H9 (cell line): ENCODE measurements around the gene KCTD1. TPM values are rescaled to one million over a fixed set of nuclear protein-coding genes. Genes with fewer than 3 reads are reported as not detected.
A peak's percentile ranks its signal among the peaks of the same experiment; 100 is the strongest.

Source experiments
- DNase-seq: peaks from one replicate; pipeline ENCODE4 v3.0.0-alpha.2; 2017
- H2AFZ ChIP-seq: one replicate; pipeline ENCODE4 v1.6.1; 2013; ENCODE audit warnings: mild to moderate bottlenecking, low read length, control low read depth, moderate library complexity
- H2AK5ac ChIP-seq: 2 replicates; pipeline ENCODE4 v1.6.1; 2013; ENCODE audit warnings: low read length, control low read depth, mixed read lengths; ENCODE audit not compliant: insufficient read length
- H2BK120ac ChIP-seq: one replicate; pipeline ENCODE4 v1.6.1; 2013; ENCODE audit warnings: low read depth, mild to moderate bottlenecking, low read length, control low read depth, inconsistent platforms; ENCODE audit not compliant: poor library complexity, severe bottlenecking
- H2BK12ac ChIP-seq: 2 replicates; pipeline ENCODE4 v1.6.1; 2013; ENCODE audit warnings: low read length, control low read depth, mixed read lengths, low read depth; ENCODE audit not compliant: insufficient read length
- H2BK15ac ChIP-seq: 2 replicates; pipeline ENCODE4 v1.6.1; 2013; ENCODE audit warnings: low read depth, low read length, control low read depth
- H2BK20ac ChIP-seq: one replicate; pipeline ENCODE4 v1.6.1; 2013; ENCODE audit warnings: low read depth, mild to moderate bottlenecking, low read length, control low read depth, inconsistent platforms; ENCODE audit not compliant: poor library complexity, severe bottlenecking
- H2BK5ac ChIP-seq: 2 replicates; pipeline ENCODE4 v1.6.1; 2013; ENCODE audit warnings: low read length, control low read depth, mixed read lengths; ENCODE audit not compliant: insufficient read length
- H3K14ac ChIP-seq: 2 replicates; pipeline ENCODE4 v1.6.1; 2013; ENCODE audit warnings: low read length, control low read depth; ENCODE audit not compliant: insufficient read depth
- H3K18ac ChIP-seq: 2 replicates; pipeline ENCODE4 v1.6.1; 2013; ENCODE audit warnings: low read depth, mild to moderate bottlenecking, mixed read lengths, low read length, control low read depth; ENCODE audit not compliant: insufficient read length
- H3K23ac ChIP-seq: 2 replicates; pipeline ENCODE4 v1.6.1; 2013; ENCODE audit warnings: low read length, control low read depth, mixed read lengths, low read depth; ENCODE audit not compliant: insufficient read length
- H3K23me2 ChIP-seq: 2 replicates; pipeline ENCODE4 v1.6.1; 2013; ENCODE audit warnings: low read depth, mild to moderate bottlenecking, mixed read lengths, low read length, control low read depth; ENCODE audit not compliant: insufficient read length, poor library complexity, severe bottlenecking
- H3K27ac ChIP-seq: 2 replicates; pipeline ENCODE4 v1.5.1; 2013; ENCODE audit warnings: low read length, control low read depth, mixed read lengths, low read depth; ENCODE audit not compliant: insufficient read length
- H3K27me3 ChIP-seq: 2 replicates; pipeline ENCODE4 v1.6.1; 2013; ENCODE audit warnings: low read length, control low read depth, inconsistent platforms; ENCODE audit not compliant: insufficient read depth
- H3K4ac ChIP-seq: 2 replicates; pipeline ENCODE4 v1.6.1; 2013; ENCODE audit warnings: low read depth, mild to moderate bottlenecking, control low read depth, inconsistent platforms, low read length, moderate library complexity
- H3K4me1 ChIP-seq: 2 replicates; pipeline ENCODE4 v1.6.1; 2013; ENCODE audit warnings: low read length, control low read depth, inconsistent platforms; ENCODE audit not compliant: insufficient read depth
- H3K4me2 ChIP-seq: 2 replicates; pipeline ENCODE4 v1.6.1; 2013; ENCODE audit warnings: low read length, control low read depth, mixed read lengths; ENCODE audit not compliant: insufficient read length, insufficient read depth
- H3K56ac ChIP-seq: 2 replicates; pipeline ENCODE4 v1.6.1; 2013; ENCODE audit warnings: low read depth, mild to moderate bottlenecking, mixed read lengths, low read length, control low read depth; ENCODE audit not compliant: insufficient read length
- H3K79me1 ChIP-seq: 2 replicates; pipeline ENCODE4 v1.6.1; 2013; ENCODE audit warnings: low read depth, mild to moderate bottlenecking, moderate library complexity, low read length, control low read depth, inconsistent platforms; ENCODE audit not compliant: insufficient read depth, poor library complexity, severe bottlenecking
- H3K79me2 ChIP-seq: 2 replicates; pipeline ENCODE4 v1.6.1; 2013; ENCODE audit warnings: low read length, control low read depth, inconsistent platforms; ENCODE audit not compliant: insufficient read depth
- H3K9ac ChIP-seq: 2 replicates; pipeline ENCODE4 v1.6.1; 2013; ENCODE audit warnings: low read length, control low read depth, mixed read lengths; ENCODE audit not compliant: insufficient read length; ENCODE audit errors: extremely low read depth
- H3K9me3 ChIP-seq: one replicate; pipeline ENCODE4 v1.6.1; 2013; ENCODE audit warnings: low read depth, low read length, inconsistent platforms; ENCODE audit not compliant: control insufficient read depth
- H3T11ph ChIP-seq: one replicate; pipeline ENCODE4 v1.6.1; 2013; ENCODE audit warnings: mild to moderate bottlenecking, low read length, control low read depth, inconsistent platforms
- H4K20me1 ChIP-seq: one replicate; pipeline ENCODE4 v1.6.1; 2013; ENCODE audit not compliant: control insufficient read depth, insufficient read length, insufficient read depth
- H4K5ac ChIP-seq: 2 replicates; pipeline ENCODE4 v1.6.1; 2013; ENCODE audit warnings: low read depth, mild to moderate bottlenecking, mixed read lengths, low read length, control low read depth; ENCODE audit not compliant: insufficient read length
- H4K8ac ChIP-seq: replicated peaks from 2 replicates; pipeline ENCODE4 v1.6.1; 2013; ENCODE audit warnings: low read length, control low read depth, mixed read lengths, low read depth; ENCODE audit not compliant: insufficient read length
- H4K91ac ChIP-seq: 2 replicates; pipeline ENCODE4 v1.6.1; 2013; ENCODE audit warnings: low read depth, mild to moderate bottlenecking, moderate library complexity, mixed read lengths, low read length, control low read depth; ENCODE audit not compliant: insufficient read length
- H3K27ac Mint-ChIP-seq, 3 experiments: 2 replicates in 2 of 3; 3 replicates in 1 of 3; pipeline ENCODE4 v1.8.0; 2020 to 2021; ENCODE audit warnings: mixed read lengths in 3 of 3, mild to moderate bottlenecking in 1 of 3, moderate library complexity in 1 of 3
- H3K27me3 Mint-ChIP-seq: 2 replicates; pipeline ENCODE4 v1.8.0; 2021; ENCODE audit warnings: low read depth, mild to moderate bottlenecking, moderate library complexity, mixed read lengths
- H3K36me3 Mint-ChIP-seq, 3 experiments: 2 replicates in 2 of 3; 3 replicates in 1 of 3; pipeline ENCODE4 v1.8.0; 2020 to 2021; ENCODE audit warnings: low read depth in 3 of 3, mixed read lengths in 3 of 3; ENCODE audit not compliant: insufficient read depth in 1 of 3
- H3K4me1 Mint-ChIP-seq, 2 experiments: 2 replicates each; pipeline ENCODE4 v1.8.0; 2020; ENCODE audit warnings: mixed read lengths in 2 of 2
- H3K4me3 Mint-ChIP-seq, 2 experiments: 2 replicates in 1 of 2; 3 replicates in 1 of 2; pipeline ENCODE4 v1.8.0; 2020 to 2021; ENCODE audit warnings: mild to moderate bottlenecking in 2 of 2, mixed read lengths in 2 of 2, moderate library complexity in 1 of 2
- H3K9me3 Mint-ChIP-seq, 2 experiments: 2 replicates in 1 of 2; 3 replicates in 1 of 2; pipeline ENCODE4 v1.8.0; 2020; ENCODE audit warnings: mild to moderate bottlenecking in 2 of 2, mixed read lengths in 2 of 2, moderate library complexity in 1 of 2
- CTCF ChIP-seq: fragments of 200-600 bp; sonication (generic); conservative IDR thresholded peaks from 3 replicates; pipeline ENCODE4 v1.8.0; 2021; ENCODE audit warnings: antibody characterized with exemption, mild to moderate bottlenecking
- WGBS: extraction: QIAGEN DNeasy Blood & Tissue Kit; methylation state at CpG from one replicate; pipeline ENCODE4 v1.1.7; 2013; ENCODE audit warnings: missing lambda C conversion rate, low lambda C conversion rate, mixed read lengths; ENCODE audit not compliant: insufficient read length; ENCODE audit errors: extremely low coverage; 5-methylcytosine and 5-hydroxymethylcytosine counted together
- total RNA-seq: library from RNA; stranded (reverse); gene quantifications from 2 replicates; pipeline ENCODE4 v1.2.1, GENCODE V29; 2021

Gene KCTD1
- total RNA-seq, 1 experiment from 2014 or later: 10.8 TPM

- no peaks in the 10 kb centered on the region for H3K23me2 ChIP-seq
- no peak overlapping the region; a peak in 1 of 7 replicates for H3K27ac Mint-ChIP-seq
- H3K79me2 ChIP-seq: no peaks in the 10 kb centered on the region
- H3K4me3 Mint-ChIP-seq: no peak overlapping the region
- H3K27me3 ChIP-seq: no peaks in the 10 kb centered on the region
- TF ChIP-seq CTCF: no peak
- no peak overlapping the region for H3K9ac ChIP-seq
- H3K27me3 Mint-ChIP-seq: no peaks in the 10 kb centered on the region; the same call in 1 of the 2 replicates
- H3K9me3 Mint-ChIP-seq: no peaks in the 10 kb centered on the region
- WGBS: no CpG with 5 or more reads among the region's 16 CpGs
- H2BK20ac ChIP-seq: peak overlapping the region; percentile 15
- H2BK15ac ChIP-seq: no peak overlapping the region
- no peaks in the 10 kb centered on the region for H4K20me1 ChIP-seq
- H3K56ac ChIP-seq: no peak overlapping the region
- no peak overlapping the region for H2BK5ac ChIP-seq
- H2BK12ac ChIP-seq: no peak overlapping the region
- no peak overlapping the region for H4K5ac ChIP-seq
- no peak for DNase-seq
- no peak overlapping the region for H4K8ac ChIP-seq
- no peak overlapping the region for H2AK5ac ChIP-seq
- H2AFZ ChIP-seq: no peak overlapping the region
- no peak overlapping the region for H3K4me2 ChIP-seq
- H3K14ac ChIP-seq: no peak overlapping the region; the same call in 1 of the 2 replicates
- H3K9me3 ChIP-seq: no peaks in the 10 kb centered on the region
- no peak overlapping the region for H2BK120ac ChIP-seq
- no peak overlapping the region for H3T11ph ChIP-seq
- H3K27ac ChIP-seq: no peak overlapping the region
- peaks cover 5% of the 10 kb centered on the region; the same call in 1 of the 2 replicates for H3K4me1 ChIP-seq
- H3K4me1 Mint-ChIP-seq: peaks cover 21 to 29% of the 10 kb centered on the region in 2 experiments
- no peaks in the 10 kb centered on the region for H3K79me1 ChIP-seq
- H4K91ac ChIP-seq: no peak overlapping the region
- H3K36me3 Mint-ChIP-seq: no peaks in the 10 kb centered on the region
- H3K4ac ChIP-seq: no peak overlapping the region
- no peak overlapping the region for H3K18ac ChIP-seq
- H3K23ac ChIP-seq: no peak overlapping the region
Observed at GRCh38 chr18:26407736-26408601, 140.4 kb downstream of the KCTD1 start.
